Neural progenitor cell (in vitro differentiated cells): ENCODE data around the gene TMEM185A. TPM values are rescaled to one million over a fixed set of nuclear protein-coding genes. Genes with fewer than 3 reads are reported as not detected.
"Not testable (repeated sequence)": the region's sequence is repeated elsewhere in the genome, so short reads cannot be mapped to it uniquely, and the experiment has no call there.

ENCODE experiments used
- DNase-seq: peaks from one replicate; pipeline ENCODE4 v3.0.0-alpha.2; 2016; ENCODE audit warnings: low spot score
- H2AFZ ChIP-seq: fragments of 200-600 bp; sonication (generic); replicated peaks from 2 replicates; pipeline ENCODE4 v1.6.1; 2016; ENCODE audit warnings: antibody characterized with exemption
- H3F3A ChIP-seq: fragments of 200-600 bp; sonication (generic); 2 replicates; pipeline ENCODE4 v1.6.1; 2016; ENCODE audit warnings: antibody characterized with exemption, low read depth
- H3K27ac ChIP-seq: fragments of 200-600 bp; sonication (generic); 2 replicates; pipeline ENCODE4 v1.5.1; 2016; ENCODE audit warnings: mild to moderate bottlenecking
- H3K27me3 ChIP-seq: fragments of 200-600 bp; sonication (generic); 2 replicates; pipeline ENCODE4 v1.6.1; 2016; ENCODE audit warnings: mild to moderate bottlenecking, moderate library complexity
- H3K36me3 ChIP-seq: fragments of 200-600 bp; sonication (generic); 2 replicates; pipeline ENCODE4 v1.5.1; 2016
- H3K4me1 ChIP-seq: fragments of 200-600 bp; sonication (generic); 2 replicates; pipeline ENCODE4 v1.6.1; 2016; ENCODE audit warnings: mixed run types
- H3K4me2 ChIP-seq: fragments of 200-600 bp; sonication (generic); 2 replicates; pipeline ENCODE4 v1.6.1; 2016
- H3K4me3 ChIP-seq: fragments of 200-600 bp; sonication (generic); 2 replicates; pipeline ENCODE4 v1.5.1; 2016
- H3K79me2 ChIP-seq: fragments of 200-600 bp; sonication (generic); 2 replicates; pipeline ENCODE4 v1.6.1; 2016; ENCODE audit warnings: low read depth
- H3K9ac ChIP-seq: fragments of 200-600 bp; sonication (generic); 2 replicates; pipeline ENCODE4 v1.6.1; 2016
- H3K9me3 ChIP-seq: fragments of 200-600 bp; sonication (generic); 2 replicates; pipeline ENCODE4 v1.5.1; 2016; ENCODE audit warnings: low read depth
- H4K20me1 ChIP-seq: fragments of 200-600 bp; sonication (generic); 2 replicates; pipeline ENCODE4 v1.6.1; 2016; ENCODE audit warnings: low read depth
- H3K27ac Mint-ChIP-seq: 3 replicates; pipeline ENCODE4 v1.8.0; 2021; ENCODE audit warnings: mixed read lengths
- H3K27me3 Mint-ChIP-seq: 2 replicates; pipeline ENCODE4 v1.8.0; 2022; ENCODE audit warnings: low read depth, mild to moderate bottlenecking, inconsistent platforms, moderate library complexity, mixed read lengths; ENCODE audit not compliant: insufficient read depth
- H3K36me3 Mint-ChIP-seq: 3 replicates; pipeline ENCODE4 v1.8.0; 2021; ENCODE audit warnings: mixed read lengths
- H3K4me1 Mint-ChIP-seq: 3 replicates; pipeline ENCODE4 v1.8.0; 2021; ENCODE audit warnings: mixed read lengths
- H3K4me3 Mint-ChIP-seq: 3 replicates; pipeline ENCODE4 v1.8.0; 2021; ENCODE audit warnings: mild to moderate bottlenecking, moderate library complexity, mixed read lengths
- H3K9me3 Mint-ChIP-seq: 3 replicates; pipeline ENCODE4 v1.8.0; 2020; ENCODE audit warnings: mixed read lengths
- EZH2 ChIP-seq: fragments of 200-600 bp; sonication (generic); IDR thresholded peaks from 2 replicates; pipeline ENCODE4 v1.6.1; 2017; ENCODE audit warnings: antibody characterized with exemption, mild to moderate bottlenecking, moderate library complexity
- EZH2phosphoT487 ChIP-seq: fragments of 200-600 bp; sonication (generic); IDR thresholded peaks from 2 replicates; pipeline ENCODE4 v1.6.1; 2017; ENCODE audit warnings: antibody characterized with exemption
- total RNA-seq: library from RNA; depleted of rRNA; stranded (reverse); fragments of >200 nt; gene quantifications from 2 replicates; pipeline ENCODE4 v1.2.3, GENCODE V29; 2015; ENCODE audit warnings: low replicate concordance
- TF ChIP-seq, protein P1 (sequence below): fragments of 200-600 bp; sonication (generic); IDR thresholded peaks from 2 replicates; pipeline ENCODE4 v1.5.1; 2017; ENCODE audit warnings: antibody characterized with exemption, mild to moderate bottlenecking

TMEM185A gene
- total RNA-seq, 1 donor from 2014 or later = 16.3 TPM

DNA sequence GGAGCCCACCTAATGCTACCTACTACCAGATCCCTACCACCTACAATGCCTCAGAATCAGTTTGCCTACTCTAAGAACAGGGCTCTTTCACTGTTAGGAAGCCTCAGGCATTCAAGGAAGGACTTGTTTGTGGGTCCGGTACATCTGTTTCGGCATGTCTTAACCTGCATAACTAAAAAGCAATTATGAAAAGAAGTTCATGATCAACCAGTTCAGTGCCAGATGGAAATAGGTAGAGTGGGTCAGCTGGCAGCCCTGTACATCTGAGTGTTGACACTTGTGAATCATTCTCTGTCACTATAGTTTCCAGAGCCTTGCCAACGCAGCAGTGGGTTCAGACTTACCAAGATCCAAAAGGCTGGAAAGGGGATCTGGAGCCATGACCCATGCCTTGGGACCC is 3.3 kb downstream of the TMEM185A start:
- H3K9ac ChIP-seq = no peak overlapping the region
- H3K9me3 ChIP-seq = no peaks in the 10 kb centered on the region
- H3K27ac ChIP-seq = no peak overlapping the region
- Mint-ChIP-seq H3K27me3 (peaks cover 6% of the 10 kb centered on the region), H3K4me3 (no peak overlapping the region), H3K36me3 (no peaks in the 10 kb centered on the region), H3K9me3 (peaks cover 8% of the 10 kb centered on the region), H3K4me1 (peaks cover 13% of the 10 kb centered on the region), H3K27ac (no peak overlapping the region)
- no peaks in the 10 kb centered on the region for H3K4me1 ChIP-seq
- no peak overlapping the region for H2AFZ ChIP-seq
- DNase-seq = no peak
- no peak for TF ChIP-seq EZH2
- TF ChIP-seq EZH2phosphoT487 = no peak
- TF ChIP-seq, protein P1, sequence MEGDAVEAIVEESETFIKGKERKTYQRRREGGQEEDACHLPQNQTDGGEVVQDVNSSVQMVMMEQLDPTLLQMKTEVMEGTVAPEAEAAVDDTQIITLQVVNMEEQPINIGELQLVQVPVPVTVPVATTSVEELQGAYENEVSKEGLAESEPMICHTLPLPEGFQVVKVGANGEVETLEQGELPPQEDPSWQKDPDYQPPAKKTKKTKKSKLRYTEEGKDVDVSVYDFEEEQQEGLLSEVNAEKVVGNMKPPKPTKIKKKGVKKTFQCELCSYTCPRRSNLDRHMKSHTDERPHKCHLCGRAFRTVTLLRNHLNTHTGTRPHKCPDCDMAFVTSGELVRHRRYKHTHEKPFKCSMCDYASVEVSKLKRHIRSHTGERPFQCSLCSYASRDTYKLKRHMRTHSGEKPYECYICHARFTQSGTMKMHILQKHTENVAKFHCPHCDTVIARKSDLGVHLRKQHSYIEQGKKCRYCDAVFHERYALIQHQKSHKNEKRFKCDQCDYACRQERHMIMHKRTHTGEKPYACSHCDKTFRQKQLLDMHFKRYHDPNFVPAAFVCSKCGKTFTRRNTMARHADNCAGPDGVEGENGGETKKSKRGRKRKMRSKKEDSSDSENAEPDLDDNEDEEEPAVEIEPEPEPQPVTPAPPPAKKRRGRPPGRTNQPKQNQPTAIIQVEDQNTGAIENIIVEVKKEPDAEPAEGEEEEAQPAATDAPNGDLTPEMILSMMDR = no peak
- no peak overlapping the region for H3K4me2 ChIP-seq
- H3K27me3 ChIP-seq = peaks cover 15% of the 10 kb centered on the region
- no peak overlapping the region for H3K4me3 ChIP-seq
- no peaks in the 10 kb centered on the region for H3K36me3 ChIP-seq
- peaks cover 18% of the 10 kb centered on the region for H4K20me1 ChIP-seq
- H3K79me2 ChIP-seq = peaks cover 29% of the 10 kb centered on the region
- no peaks in the 10 kb centered on the region for H3F3A ChIP-seq

DNA sequence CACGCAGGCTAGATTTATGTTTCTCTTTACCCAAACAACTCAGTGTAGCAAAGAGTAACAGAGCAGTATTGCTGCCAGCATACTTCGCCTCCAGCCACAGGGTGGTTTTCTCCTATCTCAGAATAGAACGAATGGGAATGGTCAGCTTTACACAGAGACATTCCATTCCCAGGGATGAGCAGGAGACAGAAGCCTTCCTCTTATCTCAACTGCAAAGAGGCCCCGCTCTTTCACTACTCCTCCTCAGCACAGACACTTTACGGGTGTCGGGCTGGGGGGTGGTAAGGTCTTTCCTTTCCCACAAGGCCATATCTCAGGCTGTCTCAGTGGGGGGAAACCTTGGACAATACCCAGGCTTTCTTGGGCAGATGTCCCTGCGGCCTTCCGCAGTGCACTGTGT is 4.8 kb downstream of the TMEM185A start:
- Histone ChIP-seq H4K20me1 (peaks cover 18% of the 10 kb centered on the region), H3K79me2 (peaks cover 41% of the 10 kb centered on the region)
- not testable (repeated sequence) for H3K9ac ChIP-seq, H3K36me3 Mint-ChIP-seq, H3K9me3 ChIP-seq, H3K4me1 Mint-ChIP-seq, H3K4me2 ChIP-seq, H3K4me1 ChIP-seq, H3K4me3 ChIP-seq, H3K27me3 Mint-ChIP-seq, H3K27ac Mint-ChIP-seq, H2AFZ ChIP-seq, H3F3A ChIP-seq, DNase-seq, H3K4me3 Mint-ChIP-seq, H3K36me3 ChIP-seq, H3K27me3 ChIP-seq, H3K9me3 Mint-ChIP-seq, H3K27ac ChIP-seq

DNA sequence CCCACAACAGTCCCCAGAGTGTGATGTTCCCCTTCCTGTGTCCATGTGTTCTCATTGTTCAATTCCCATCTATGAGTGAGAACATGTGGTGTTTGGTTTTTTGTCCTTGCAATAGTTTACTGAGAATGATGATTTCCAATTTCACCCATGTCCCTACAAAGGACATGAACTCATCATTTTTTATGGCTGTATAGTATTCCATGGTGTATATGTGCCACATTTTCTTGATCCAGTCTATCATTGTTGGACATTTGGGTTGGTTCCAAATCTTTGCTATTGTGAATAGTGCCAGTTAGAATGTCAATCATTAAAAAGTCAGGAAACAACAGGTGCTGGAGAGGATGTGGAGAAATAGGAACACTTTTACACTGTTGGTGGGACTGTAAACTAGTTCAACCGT is 11.9 kb downstream of the TMEM185A start:
- not testable (repeated sequence) for H3K4me3 ChIP-seq, H3K4me3 Mint-ChIP-seq, H3K27me3 ChIP-seq, H3K27me3 Mint-ChIP-seq, H3K4me1 Mint-ChIP-seq, H3K27ac Mint-ChIP-seq, H3F3A ChIP-seq, H2AFZ ChIP-seq, H3K9me3 Mint-ChIP-seq, H3K9me3 ChIP-seq, DNase-seq, H3K36me3 ChIP-seq, H4K20me1 ChIP-seq, H3K9ac ChIP-seq, H3K27ac ChIP-seq, H3K4me2 ChIP-seq, H3K4me1 ChIP-seq, H3K36me3 Mint-ChIP-seq
- H3K79me2 ChIP-seq = peaks cover 32% of the 10 kb centered on the region

DNA sequence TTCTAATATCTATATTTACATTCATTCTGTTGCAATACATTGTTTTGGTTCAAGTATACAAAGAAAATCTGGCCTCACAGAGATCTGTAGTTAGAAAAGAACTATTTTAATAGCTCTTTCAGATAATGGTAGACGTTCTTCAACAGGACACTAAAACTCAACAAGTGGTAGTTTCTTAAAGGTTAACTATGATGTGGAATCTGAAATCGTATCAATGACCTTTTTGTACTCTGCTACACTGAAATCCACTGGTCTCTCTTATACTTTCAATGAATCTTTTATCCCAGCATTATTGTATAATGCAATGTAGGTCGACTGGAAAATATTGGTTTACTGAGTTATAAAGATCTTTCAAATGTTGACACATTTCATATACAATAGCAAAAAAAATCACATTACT is 12.7 kb downstream of the TMEM185A start:
- Mint-ChIP-seq H3K4me3 (no peak overlapping the region), H3K27ac (no peak overlapping the region), H3K36me3 (no peaks in the 10 kb centered on the region), H3K27me3 (no peaks in the 10 kb centered on the region), H3K9me3 (peaks cover 2% of the 10 kb centered on the region), H3K4me1 (no peaks in the 10 kb centered on the region)
- DNase-seq = no peak
- no peaks in the 10 kb centered on the region for H3K4me1 ChIP-seq
- no peaks in the 10 kb centered on the region for H3K27me3 ChIP-seq
- no peak overlapping the region for H3K9ac ChIP-seq
- H4K20me1 ChIP-seq = no peaks in the 10 kb centered on the region
- H3K27ac ChIP-seq = no peak overlapping the region
- H3K4me2 ChIP-seq = no peak overlapping the region
- H3K79me2 ChIP-seq = peaks cover 40% of the 10 kb centered on the region
- H2AFZ ChIP-seq = no peak overlapping the region
- H3K9me3 ChIP-seq = no peaks in the 10 kb centered on the region
- TF ChIP-seq EZH2 (no peak), EZH2phosphoT487 (no peak)
- TF ChIP-seq, protein P1 = no peak
- no peak overlapping the region for H3K4me3 ChIP-seq
- no peaks in the 10 kb centered on the region for H3K36me3 ChIP-seq
- H3F3A ChIP-seq = no peaks in the 10 kb centered on the region
